HEK293 (cell line): Measurements from ENCODE around the gene VGLL3.

Experiments
- CTCF ChIA-PET: fragments of 350-600 bp; formaldehyde crosslinking; extraction: SDS; loops from one replicate; lab custom pipeline; 2021; ENCODE audit warnings: antibody characterized with exemption; lab: Yijun Ruan, JAX
- POLR2A ChIA-PET: fragments of 300-600 bp; formaldehyde crosslinking; extraction: SDS; loops from one replicate; lab custom pipeline; 2020; ENCODE audit warnings: antibody characterized with exemption, inconsistent platforms; lab: Yijun Ruan, JAX
- H3K27ac ChIP-seq: fragments of 200-500 bp; sonication (Bioruptor generic); 2 replicates; pipeline ENCODE4 v1.5.1; 2014; ENCODE audit warnings: low read depth, low read length, control low read depth, inconsistent platforms; ENCODE audit errors: extremely low read depth
- H3K36me3 ChIP-seq, 2 experiments: fragments of 200-500 bp in 1 of 2; sonication (Bioruptor generic) in 1 of 2; 1 replicate in 1 of 2; 2 replicates in 1 of 2; pipeline ENCODE4 v1.5.1; 2014 to 2017; ENCODE audit warnings: inconsistent platforms in 2 of 2, low read length in 2 of 2; ENCODE audit not compliant: control insufficient read depth in 2 of 2, insufficient read depth in 1 of 2
- H3K4me1 ChIP-seq: fragments of 200-500 bp; sonication (Bioruptor generic); 2 replicates; pipeline ENCODE4 v1.5.1; 2014; ENCODE audit warnings: mild to moderate bottlenecking, low read length, inconsistent platforms; ENCODE audit not compliant: control insufficient read depth, insufficient read depth
- H3K4me3 ChIP-seq: 2 replicates; pipeline ENCODE4 v1.5.1; 2011; ENCODE audit warnings: low read depth, mild to moderate bottlenecking, control low read depth, low read length, moderate library complexity
- H3K9me3 ChIP-seq: fragments of 200-500 bp; sonication (Bioruptor generic); 2 replicates; pipeline ENCODE4 v1.5.1; 2014; ENCODE audit warnings: low read depth, low read length, inconsistent platforms; ENCODE audit not compliant: control insufficient read depth, insufficient read depth
- BCL11B ChIP-seq: fragments of 450-650 bp; formaldehyde crosslinking; IDR thresholded peaks from 2 replicates; pipeline ENCODE4 v1.5.1; 2016; ENCODE audit warnings: low read depth, missing biosample characterization, missing genetic modification characterization
- GLI2 ChIP-seq: fragments of 450-650 bp; formaldehyde crosslinking; IDR thresholded peaks from 2 replicates; pipeline ENCODE4; 2017; ENCODE audit warnings: missing biosample characterization, missing genetic modification characterization, low read depth, borderline replicate concordance
- HIC1 ChIP-seq: fragments of 450-650 bp; formaldehyde crosslinking; IDR thresholded peaks from 2 replicates; pipeline ENCODE4 v1.5.1; 2016; ENCODE audit warnings: missing biosample characterization, missing genetic modification characterization
- HOXC10 ChIP-seq: sonication (generic); formaldehyde crosslinking; IDR thresholded peaks from 2 replicates; pipeline ENCODE4 v1.8.1; 2023; ENCODE audit warnings: mild to moderate bottlenecking, missing genetic modification reagents
- KLF1 ChIP-seq: fragments of 450-650 bp; formaldehyde crosslinking; IDR thresholded peaks from 2 replicates; pipeline ENCODE4 v1.5.1; 2016; ENCODE audit warnings: missing biosample characterization, missing genetic modification characterization
- KLF17 ChIP-seq: fragments of 450-650 bp; formaldehyde crosslinking; IDR thresholded peaks from 2 replicates; pipeline ENCODE4 v1.5.1; 2016; ENCODE audit warnings: missing biosample characterization, missing genetic modification characterization
- PRDM2 ChIP-seq: fragments of 450-650 bp; formaldehyde crosslinking; IDR thresholded peaks from 2 replicates; pipeline ENCODE4 v1.5.1; 2016; ENCODE audit warnings: missing biosample characterization, missing genetic modification characterization, borderline replicate concordance
- PRDM4 ChIP-seq: fragments of 450-650 bp; formaldehyde crosslinking; IDR thresholded peaks from 2 replicates; pipeline ENCODE4 v1.5.1; 2017; ENCODE audit warnings: missing biosample characterization, missing genetic modification characterization
- SCRT2 ChIP-seq: fragments of 450-650 bp; formaldehyde crosslinking; IDR thresholded peaks from 2 replicates; pipeline ENCODE4 v1.5.1; 2016; ENCODE audit warnings: missing biosample characterization, missing genetic modification characterization
- ZBTB26 ChIP-seq: fragments of 450-650 bp; formaldehyde crosslinking; optimal IDR thresholded peaks from 2 replicates; pipeline ENCODE3; 2016; ENCODE audit warnings: missing biosample characterization, mild to moderate bottlenecking, missing genetic modification characterization
- ZBTB48 ChIP-seq: fragments of 450-650 bp; formaldehyde crosslinking; IDR thresholded peaks from 2 replicates; pipeline ENCODE4 v1.5.1; 2016; ENCODE audit warnings: missing biosample characterization, missing genetic modification characterization
- ZFP37 ChIP-seq: fragments of 450-650 bp; formaldehyde crosslinking; IDR thresholded peaks from 2 replicates; pipeline ENCODE4 v1.5.1; 2016; ENCODE audit warnings: missing biosample characterization, missing genetic modification characterization
- ZNF114 ChIP-seq: fragments of 450-650 bp; formaldehyde crosslinking; IDR thresholded peaks from 2 replicates; pipeline ENCODE4 v1.5.0; 2017; ENCODE audit warnings: missing biosample characterization, missing genetic modification characterization
- ZNF16 ChIP-seq: fragments of 450-650 bp; formaldehyde crosslinking; IDR thresholded peaks from 2 replicates; pipeline ENCODE4 v1.5.1; 2016; ENCODE audit warnings: low read depth, missing biosample characterization, missing genetic modification characterization
- ZNF175 ChIP-seq: fragments of 450-650 bp; formaldehyde crosslinking; IDR thresholded peaks from 2 replicates; pipeline ENCODE4 v1.5.1; 2016; ENCODE audit warnings: missing biosample characterization, missing genetic modification characterization
- ZNF248 ChIP-seq: fragments of 450-650 bp; formaldehyde crosslinking; IDR thresholded peaks from 2 replicates; pipeline ENCODE4 v1.5.1; 2017; ENCODE audit warnings: missing biosample characterization, missing genetic modification characterization
- ZNF335 ChIP-seq: fragments of 450-650 bp; formaldehyde crosslinking; conservative IDR thresholded peaks from 2 replicates; pipeline ENCODE4 v1.5.1; 2016; ENCODE audit warnings: missing biosample characterization, missing genetic modification characterization
- ZNF366 ChIP-seq: fragments of 450-650 bp; formaldehyde crosslinking; conservative IDR thresholded peaks from 2 replicates; pipeline ENCODE4 v1.5.1; 2016; ENCODE audit warnings: missing biosample characterization, missing genetic modification characterization
- ZNF510 ChIP-seq: fragments of 450-650 bp; formaldehyde crosslinking; IDR thresholded peaks from 2 replicates; pipeline ENCODE4 v1.5.1; 2018; ENCODE audit warnings: mild to moderate bottlenecking, missing genetic modification characterization, missing biosample characterization; ENCODE audit not compliant: insufficient replicate concordance
- ZNF558 ChIP-seq: fragments of 450-650 bp; formaldehyde crosslinking; IDR thresholded peaks from 2 replicates; pipeline ENCODE4 v1.5.1; 2016; ENCODE audit warnings: missing biosample characterization, missing genetic modification characterization
- ZNF704 ChIP-seq: fragments of 450-650 bp; formaldehyde crosslinking; IDR thresholded peaks from 2 replicates; pipeline ENCODE4 v1.5.1; 2016; ENCODE audit warnings: missing biosample characterization, missing genetic modification characterization
- ZNF747 ChIP-seq: fragments of 450-650 bp; formaldehyde crosslinking; IDR thresholded peaks from 2 replicates; pipeline ENCODE4 v1.5.1; 2016; ENCODE audit warnings: missing biosample characterization, missing genetic modification characterization

Gene VGLL3

GRCh38 chr3:86960550-86960949 lies 30.4 kb downstream of the VGLL3 start:
- TF ChIP-seq ZBTB48 (tag by site-specific recombination) = no peak
- no peak for TF ChIP-seq ZNF16 (tag by site-specific recombination)
- no peak for TF ChIP-seq ZNF366 (tag by site-specific recombination)
- no peak for TF ChIP-seq ZNF335
- no peak for TF ChIP-seq ZNF510 (tag by site-specific recombination)
- TF ChIP-seq ZBTB26 = no peak
- TF ChIP-seq ZNF558 = no peak
- no peak for TF ChIP-seq HOXC10 (CRISPR knock-in tag)
- no peak for TF ChIP-seq KLF1 (tag by site-specific recombination)
- TF ChIP-seq ZNF248 (tag by site-specific recombination) = no peak
- TF ChIP-seq ZNF175 (tag by site-specific recombination) = no peak
- no peak for TF ChIP-seq ZNF747 (tag by site-specific recombination)
- no peak for TF ChIP-seq BCL11B (tag by site-specific recombination)
- no peak for TF ChIP-seq ZNF704 (tag by site-specific recombination)
- H3K27ac ChIP-seq = no peak overlapping the region
- ChIA-PET CTCF (interaction anchor here (0.6 to 0.7 kb wide), 2 partner anchors 53 to 184 kb away, joined by 3 read pairs; no protein-coding TSS in a partner anchor), POLR2A (no interaction called here)
- H3K4me3 ChIP-seq = no peak overlapping the region
- no peaks in the 10 kb centered on the region for H3K9me3 ChIP-seq
- H3K36me3 ChIP-seq = no peaks in the 10 kb centered on the region
- no peaks in the 10 kb centered on the region; the same call in 1 of the 2 replicates for H3K4me1 ChIP-seq

GRCh38 chr3:86958534-86958933 lies 32.4 kb downstream of the VGLL3 start:
- no peak overlapping the region for H3K4me3 ChIP-seq
- H3K36me3 ChIP-seq = no peaks in the 10 kb centered on the region
- POLR2A ChIA-PET = no interaction called here
- CTCF ChIA-PET = interaction anchor here (2.0 kb wide), 1 partner anchor 12 kb away, joined by 5 read pairs; no protein-coding TSS in a partner anchor
- no peaks in the 10 kb centered on the region; the same call in 1 of the 2 replicates for H3K4me1 ChIP-seq
- H3K9me3 ChIP-seq = no peaks in the 10 kb centered on the region
- H3K27ac ChIP-seq = no peak overlapping the region
- TF ChIP-seq GLI2 (tag by site-specific recombination) = no peak
- no peak for TF ChIP-seq ZFP37 (tag by site-specific recombination)
- TF ChIP-seq KLF17 (tag by site-specific recombination) = no peak
- no peak for TF ChIP-seq HIC1
- TF ChIP-seq PRDM2 = no peak
- TF ChIP-seq ZNF114 = no peak
- TF ChIP-seq PRDM4 (tag by site-specific recombination) = no peak
- no peak for TF ChIP-seq SCRT2 (tag by site-specific recombination)
